ENCODE measurements around the gene EEF1AKMT1. TPM values are rescaled to one million over a fixed set of nuclear protein-coding genes. Genes with fewer than 3 reads are reported as not detected.

The EEF1AKMT1 gene
- total and polyA plus RNA-seq, 2 experiments from 2014 or later, result 3.2 to 7.6 TPM

DNA sequence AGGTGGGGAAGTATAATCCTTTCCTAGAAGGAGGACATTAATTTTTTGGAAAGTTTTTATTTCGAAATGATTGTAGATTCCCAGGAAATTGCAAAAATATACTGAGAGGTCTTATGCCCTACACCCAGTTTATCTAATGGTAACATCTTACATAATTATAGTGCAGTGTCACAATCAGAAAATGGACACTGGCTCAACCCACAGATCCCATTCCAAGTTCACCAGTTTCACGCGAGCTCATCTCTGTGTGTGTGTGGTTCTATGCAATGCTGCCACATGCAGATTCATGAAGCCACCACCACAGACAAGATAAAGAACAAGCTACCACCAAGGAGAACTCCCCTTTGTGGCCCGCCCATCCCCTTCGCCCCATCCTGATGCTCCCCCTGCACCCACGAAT is 45.9 kb downstream of the EEF1AKMT1 start:
- Histone ChIP-seq H3K4me1 (ENCODE audit: insufficient read depth) (no peaks in the 10 kb centered on the region), H3K27me3 (ENCODE audit: insufficient read depth) (peaks cover 4% of the 10 kb centered on the region), H3K4me2 (no peak overlapping the region), H3K79me2 (replicated peaks; ENCODE audit: insufficient read depth) (no peaks in the 10 kb centered on the region), H3F3A (replicated peaks; ENCODE audit: low read depth) (0 out of 2 replicates have a peak, but pooled peaks cover under 1% of the 10 kb centered on the region), H3K9me2 (ENCODE audit: insufficient read depth) (no peaks in the 10 kb centered on the region), H2AFZ (no peak overlapping the region), H3K36me3 (ENCODE audit: insufficient read depth) (no peaks in the 10 kb centered on the region), H3K27ac (ENCODE audit: low read depth) (no peak overlapping the region), H3K4me3 (no peak overlapping the region), H4K20me1 (replicated peaks; ENCODE audit: insufficient read depth) (no peaks in the 10 kb centered on the region; the same call in 1 of the 2 replicates)
- Mint-ChIP-seq H3K9me3 (no peaks in the 10 kb centered on the region), H3K4me3 (no peak overlapping the region), H3K27ac (no peak overlapping the region), H3K36me3 (ENCODE audit: low read depth) (no peaks in the 10 kb centered on the region), H3K27me3 (ENCODE audit: insufficient read depth, low read depth, poor library complexity) (peaks cover 2% of the 10 kb centered on the region), H3K4me1 (no peaks in the 10 kb centered on the region)
- no peak for ATAC-seq
- no peak for TF ChIP-seq NANOG (IDR thresholded peaks at IDR 0.05; ENCODE audit: borderline replicate concordance)
- TF ChIP-seq, protein P1, sequence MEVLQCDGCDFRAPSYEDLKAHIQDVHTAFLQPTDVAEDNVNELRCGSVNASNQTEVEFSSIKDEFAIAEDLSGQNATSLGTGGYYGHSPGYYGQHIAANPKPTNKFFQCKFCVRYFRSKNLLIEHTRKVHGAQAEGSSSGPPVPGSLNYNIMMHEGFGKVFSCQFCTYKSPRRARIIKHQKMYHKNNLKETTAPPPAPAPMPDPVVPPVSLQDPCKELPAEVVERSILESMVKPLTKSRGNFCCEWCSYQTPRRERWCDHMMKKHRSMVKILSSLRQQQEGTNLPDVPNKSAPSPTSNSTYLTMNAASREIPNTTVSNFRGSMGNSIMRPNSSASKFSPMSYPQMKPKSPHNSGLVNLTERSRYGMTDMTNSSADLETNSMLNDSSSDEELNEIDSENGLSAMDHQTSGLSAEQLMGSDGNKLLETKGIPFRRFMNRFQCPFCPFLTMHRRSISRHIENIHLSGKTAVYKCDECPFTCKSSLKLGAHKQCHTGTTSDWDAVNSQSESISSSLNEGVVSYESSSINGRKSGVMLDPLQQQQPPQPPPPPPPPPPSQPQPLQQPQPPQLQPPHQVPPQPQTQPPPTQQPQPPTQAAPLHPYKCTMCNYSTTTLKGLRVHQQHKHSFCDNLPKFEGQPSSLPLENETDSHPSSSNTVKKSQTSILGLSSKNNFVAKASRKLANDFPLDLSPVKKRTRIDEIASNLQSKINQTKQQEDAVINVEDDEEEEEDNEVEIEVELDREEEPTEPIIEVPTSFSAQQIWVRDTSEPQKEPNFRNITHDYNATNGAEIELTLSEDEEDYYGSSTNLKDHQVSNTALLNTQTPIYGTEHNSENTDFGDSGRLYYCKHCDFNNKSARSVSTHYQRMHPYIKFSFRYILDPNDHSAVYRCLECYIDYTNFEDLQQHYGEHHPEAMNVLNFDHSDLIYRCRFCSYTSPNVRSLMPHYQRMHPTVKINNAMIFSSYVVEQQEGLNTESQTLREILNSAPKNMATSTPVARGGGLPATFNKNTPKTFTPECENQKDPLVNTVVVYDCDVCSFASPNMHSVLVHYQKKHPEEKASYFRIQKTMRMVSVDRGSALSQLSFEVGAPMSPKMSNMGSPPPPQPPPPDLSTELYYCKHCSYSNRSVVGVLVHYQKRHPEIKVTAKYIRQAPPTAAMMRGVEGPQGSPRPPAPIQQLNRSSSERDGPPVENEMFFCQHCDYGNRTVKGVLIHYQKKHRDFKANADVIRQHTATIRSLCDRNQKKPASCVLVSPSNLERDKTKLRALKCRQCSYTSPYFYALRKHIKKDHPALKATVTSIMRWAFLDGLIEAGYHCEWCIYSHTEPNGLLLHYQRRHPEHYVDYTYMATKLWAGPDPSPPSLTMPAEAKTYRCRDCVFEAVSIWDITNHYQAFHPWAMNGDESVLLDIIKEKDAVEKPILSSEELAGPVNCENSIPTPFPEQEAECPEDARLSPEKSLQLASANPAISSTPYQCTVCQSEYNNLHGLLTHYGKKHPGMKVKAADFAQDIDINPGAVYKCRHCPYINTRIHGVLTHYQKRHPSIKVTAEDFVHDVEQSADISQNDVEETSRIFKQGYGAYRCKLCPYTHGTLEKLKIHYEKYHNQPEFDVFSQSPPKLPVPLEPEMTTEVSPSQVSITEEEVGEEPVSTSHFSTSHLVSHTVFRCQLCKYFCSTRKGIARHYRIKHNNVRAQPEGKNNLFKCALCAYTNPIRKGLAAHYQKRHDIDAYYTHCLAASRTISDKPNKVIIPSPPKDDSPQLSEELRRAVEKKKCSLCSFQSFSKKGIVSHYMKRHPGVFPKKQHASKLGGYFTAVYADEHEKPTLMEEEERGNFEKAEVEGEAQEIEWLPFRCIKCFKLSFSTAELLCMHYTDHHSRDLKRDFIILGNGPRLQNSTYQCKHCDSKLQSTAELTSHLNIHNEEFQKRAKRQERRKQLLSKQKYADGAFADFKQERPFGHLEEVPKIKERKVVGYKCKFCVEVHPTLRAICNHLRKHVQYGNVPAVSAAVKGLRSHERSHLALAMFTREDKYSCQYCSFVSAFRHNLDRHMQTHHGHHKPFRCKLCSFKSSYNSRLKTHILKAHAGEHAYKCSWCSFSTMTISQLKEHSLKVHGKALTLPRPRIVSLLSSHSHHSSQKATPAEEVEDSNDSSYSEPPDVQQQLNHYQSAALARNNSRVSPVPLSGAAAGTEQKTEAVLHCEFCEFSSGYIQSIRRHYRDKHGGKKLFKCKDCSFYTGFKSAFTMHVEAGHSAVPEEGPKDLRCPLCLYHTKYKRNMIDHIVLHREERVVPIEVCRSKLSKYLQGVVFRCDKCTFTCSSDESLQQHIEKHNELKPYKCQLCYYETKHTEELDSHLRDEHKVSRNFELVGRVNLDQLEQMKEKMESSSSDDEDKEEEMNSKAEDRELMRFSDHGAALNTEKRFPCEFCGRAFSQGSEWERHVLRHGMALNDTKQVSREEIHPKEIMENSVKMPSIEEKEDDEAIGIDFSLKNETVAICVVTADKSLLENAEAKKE (CRISPR knock-in tag; IDR thresholded peaks at IDR 0.05), result no peak
- DNase-seq (ENCODE audit: low spot score), result no peak

- TF ChIP-seq, protein P2, sequence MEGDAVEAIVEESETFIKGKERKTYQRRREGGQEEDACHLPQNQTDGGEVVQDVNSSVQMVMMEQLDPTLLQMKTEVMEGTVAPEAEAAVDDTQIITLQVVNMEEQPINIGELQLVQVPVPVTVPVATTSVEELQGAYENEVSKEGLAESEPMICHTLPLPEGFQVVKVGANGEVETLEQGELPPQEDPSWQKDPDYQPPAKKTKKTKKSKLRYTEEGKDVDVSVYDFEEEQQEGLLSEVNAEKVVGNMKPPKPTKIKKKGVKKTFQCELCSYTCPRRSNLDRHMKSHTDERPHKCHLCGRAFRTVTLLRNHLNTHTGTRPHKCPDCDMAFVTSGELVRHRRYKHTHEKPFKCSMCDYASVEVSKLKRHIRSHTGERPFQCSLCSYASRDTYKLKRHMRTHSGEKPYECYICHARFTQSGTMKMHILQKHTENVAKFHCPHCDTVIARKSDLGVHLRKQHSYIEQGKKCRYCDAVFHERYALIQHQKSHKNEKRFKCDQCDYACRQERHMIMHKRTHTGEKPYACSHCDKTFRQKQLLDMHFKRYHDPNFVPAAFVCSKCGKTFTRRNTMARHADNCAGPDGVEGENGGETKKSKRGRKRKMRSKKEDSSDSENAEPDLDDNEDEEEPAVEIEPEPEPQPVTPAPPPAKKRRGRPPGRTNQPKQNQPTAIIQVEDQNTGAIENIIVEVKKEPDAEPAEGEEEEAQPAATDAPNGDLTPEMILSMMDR (conservative IDR thresholded peaks at IDR 0.05; ENCODE audit: low read depth in 2 of 2), result peak in 1 of 2 experiments; percentile 36; a peak in 2 of 4 replicates
- TF ChIP-seq ZNF331 (CRISPR knock-in tag; IDR thresholded peaks at IDR 0.05; ENCODE audit: low read depth), result no peak
- peak; percentile 55; the same call in 1 of the 2 replicates for TF ChIP-seq CREB1 (CRISPR knock-in tag; IDR thresholded peaks at IDR 0.05; ENCODE audit: low read depth)
- no peak for TF ChIP-seq ZNF114 (CRISPR knock-in tag; IDR thresholded peaks at IDR 0.05)
- no peaks in the 10 kb centered on the region for H3K79me2 ChIP-seq (replicated peaks; ENCODE audit: insufficient read depth)
- peak overlapping the region; percentile 99 for H2AFZ ChIP-seq
- H3F3A ChIP-seq (replicated peaks; ENCODE audit: low read depth), result 0 out of 2 replicates have a peak, but pooled peaks cover 6% of the 10 kb centered on the region
- Mint-ChIP-seq H3K9me3 (no peaks in the 10 kb centered on the region), H3K4me1 (peaks cover 8% of the 10 kb centered on the region), H3K4me3 (peak overlapping the region; percentile 71), H3K27me3 (ENCODE audit: insufficient read depth, low read depth, poor library complexity) (peaks cover 10% of the 10 kb centered on the region), H3K36me3 (ENCODE audit: low read depth) (no peaks in the 10 kb centered on the region), H3K27ac (no peak overlapping the region)
- no peak overlapping the region for H3K27ac ChIP-seq (ENCODE audit: low read depth)
- H3K27me3 ChIP-seq (ENCODE audit: insufficient read depth), result peaks cover 32% of the 10 kb centered on the region
- H3K4me1 ChIP-seq (ENCODE audit: insufficient read depth), result no peaks in the 10 kb centered on the region
- peak; percentile 85 for DNase-seq (ENCODE audit: low spot score)
- H3K4me3 ChIP-seq, result peak overlapping the region; percentile 76
- no peaks in the 10 kb centered on the region for H3K36me3 ChIP-seq (ENCODE audit: insufficient read depth)
- peak; percentile 79 for ATAC-seq
- no peaks in the 10 kb centered on the region for H3K9me2 ChIP-seq (ENCODE audit: insufficient read depth)
- peak overlapping the region; percentile 91 for H3K4me2 ChIP-seq
- H4K20me1 ChIP-seq (replicated peaks; ENCODE audit: insufficient read depth), result no peaks in the 10 kb centered on the region
These were observed 52.1 kb downstream of the EEF1AKMT1 start for GRCh38 chr13:20721454-20722357.

Data from GM23338 (cell line).